HCT116 (cell line): Measurements from ENCODE around the gene SCRG1. TPM values are rescaled to one million over a fixed set of nuclear protein-coding genes. Genes with fewer than 3 reads are reported as not detected.

Experiments used
- ATAC-seq: fragments of 200-7000 bp; cut with Tn5 transposase; 2 replicates; pipeline ENCODE4 v1.9.1; 2020; ENCODE audit warnings: mild to moderate bottlenecking, moderate library complexity
- BruUV-seq: library from RNA; stranded (reverse); fragments of 400-500 nt; replicated peaks from 2 replicates; lab custom pipeline; 2021; lab: Mats Ljungman, UMichigan
- CTCF ChIA-PET: fragments of 300-600 bp; sonication (Branson Sonifier 250); formaldehyde crosslinking; loops from one replicate; lab custom pipeline; 2021; ENCODE audit warnings: antibody characterized with exemption; lab: Charles Lee
- POLR2A ChIA-PET: fragments of 300-600, 350-600 bp; sonication (Branson Sonifier 250); formaldehyde crosslinking; loops from one replicate; lab custom pipeline; 2021; ENCODE audit warnings: antibody characterized with exemption; lab: Charles Lee
- RAD21 ChIA-PET, 2 experiments: fragments of 300-600 bp; sonication (Branson Sonifier 250); formaldehyde crosslinking; loops; one replicate each; lab custom pipeline; 2023; ENCODE audit warnings: low total read pairs in 2 of 2; ENCODE audit not compliant: uncharacterized antibody in 2 of 2, unreplicated experiment in 2 of 2, low non-redundant PET in 1 of 2; lab: Charles Lee
- DNase-seq: peaks from one replicate; pipeline ENCODE4 v3.0.0-alpha.2; 2010; ENCODE audit warnings: low read depth, low spot score
- H2AFZ ChIP-seq: fragments of 200-600 bp; shearing (Covaris generic), sonication (generic); 2 replicates; pipeline ENCODE4 v1.6.1; 2017; ENCODE audit warnings: low read depth, mixed run types, mixed read lengths, antibody characterized with exemption, low read length; ENCODE audit not compliant: poor library complexity, severe bottlenecking
- H3K27ac ChIP-seq: 2 replicates; pipeline ENCODE4 v1.5.1; 2012; ENCODE audit warnings: low read depth, low read length
- H3K27me3 ChIP-seq: fragments of 200-600 bp; sonication (generic); 2 replicates; pipeline ENCODE4 v1.6.1; 2016; ENCODE audit warnings: mixed run types, low read length, mixed read lengths; ENCODE audit not compliant: insufficient read depth
- H3K36me3 ChIP-seq, 2 experiments: fragments of 200-500 bp in 1 of 2; fragments of 200-600 bp in 1 of 2; sonication (Bioruptor generic) in 1 of 2; sonication (generic) in 1 of 2; 2 replicates each; pipeline versions ENCODE4 v1.5.1 to v1.6.1; 2014 to 2016; ENCODE audit warnings: low read length in 2 of 2, inconsistent platforms in 1 of 2, mixed read lengths in 1 of 2, mixed run types in 1 of 2; ENCODE audit not compliant: insufficient read depth in 2 of 2, control insufficient read depth in 1 of 2
- H3K4me1 ChIP-seq, 2 experiments: fragments of 200-600 bp in 1 of 2; sonication (generic) in 1 of 2; 2 replicates each; pipeline versions ENCODE4 v1.5.1 to v1.6.1; 2012 to 2017; ENCODE audit warnings: low read length in 2 of 2, inconsistent platforms in 1 of 2, mild to moderate bottlenecking in 1 of 2, mixed read lengths in 1 of 2, mixed run types in 1 of 2, moderate library complexity in 1 of 2; ENCODE audit not compliant: insufficient read depth in 2 of 2, control insufficient read depth in 1 of 2
- H3K4me2 ChIP-seq: fragments of 200-600 bp; sonication (generic); 2 replicates; pipeline ENCODE4 v1.6.1; 2017; ENCODE audit warnings: mixed run types, low read length, mixed read lengths
- H3K4me3 ChIP-seq, 2 experiments: fragments of 200-600 bp in 1 of 2; sonication (generic) in 1 of 2; replicated peaks in 1 of 2; 2 replicates each; pipeline ENCODE4 v1.5.1; 2011 to 2016; ENCODE audit warnings: low read length in 2 of 2, control low read depth in 1 of 2, low read depth in 1 of 2, mild to moderate bottlenecking in 1 of 2, mixed read lengths in 1 of 2, mixed run types in 1 of 2
- H3K79me2 ChIP-seq: fragments of 200-600 bp; sonication (generic); 2 replicates; pipeline ENCODE4 v1.6.1; 2017; ENCODE audit warnings: mild to moderate bottlenecking, mixed run types, low read length, moderate library complexity, mixed read lengths; ENCODE audit not compliant: insufficient read depth
- H3K9ac ChIP-seq: fragments of 200-600 bp; sonication (generic); 2 replicates; pipeline ENCODE4 v1.6.1; 2016; ENCODE audit warnings: low read length, mixed read lengths
- H3K9me2 ChIP-seq: fragments of 200-600 bp; sonication (generic), shearing (Covaris generic); 2 replicates; pipeline ENCODE4 v1.6.1; 2017; ENCODE audit warnings: mixed run types, mild to moderate bottlenecking, moderate library complexity; ENCODE audit not compliant: insufficient read depth
- H3K9me3 ChIP-seq, 2 experiments: fragments of 200-500 bp in 1 of 2; fragments of 200-600 bp in 1 of 2; sonication (Bioruptor generic) in 1 of 2; sonication (generic) in 1 of 2; 2 replicates each; pipeline ENCODE4 v1.6.1; 2014 to 2017; ENCODE audit warnings: low read length in 2 of 2, mixed read lengths in 2 of 2, inconsistent platforms in 1 of 2, low read depth in 1 of 2, mild to moderate bottlenecking in 1 of 2, mixed run types in 1 of 2, moderate library complexity in 1 of 2; ENCODE audit not compliant: control insufficient read depth in 1 of 2, insufficient read depth in 1 of 2
- H4K20me1 ChIP-seq: fragments of 200-600 bp; sonication (generic), shearing (Covaris generic); 2 replicates; pipeline ENCODE4 v1.6.1; 2017; ENCODE audit warnings: mixed run types, mild to moderate bottlenecking, moderate library complexity; ENCODE audit not compliant: insufficient read depth
- ATF3 ChIP-seq: IDR thresholded peaks from 2 replicates; pipeline ENCODE4 v1.6.1; 2012
- CEBPB ChIP-seq: IDR thresholded peaks from 2 replicates; pipeline ENCODE4 v1.6.1; 2012; ENCODE audit warnings: low read depth
- CTCF ChIP-seq, 3 experiments: fragments of 200-600 bp in 1 of 3; sonication (generic) in 1 of 3; IDR thresholded peaks in 2 of 3; conservative IDR thresholded peaks in 1 of 3; 2 replicates each; pipeline ENCODE4 v1.5.1; 2012 to 2017; ENCODE audit warnings: low read depth in 2 of 3, low read length in 2 of 3, antibody characterized with exemption in 1 of 3, borderline replicate concordance in 1 of 3, control low read depth in 1 of 3, mild to moderate bottlenecking in 1 of 3, mixed read lengths in 1 of 3, mixed run types in 1 of 3, moderate library complexity in 1 of 3; ENCODE audit not compliant: insufficient read depth in 1 of 3
- ELF1 ChIP-seq: IDR thresholded peaks from 2 replicates; pipeline ENCODE4 v1.6.1; 2012; ENCODE audit warnings: low read depth, borderline replicate concordance
- EZH2 ChIP-seq: fragments of 200-600 bp; sonication (generic); IDR thresholded peaks from 2 replicates; pipeline ENCODE4 v1.6.1; 2017; ENCODE audit warnings: antibody characterized with exemption, mixed run types
- REST ChIP-seq: IDR thresholded peaks from 2 replicates; pipeline ENCODE4 v1.6.1; 2012; ENCODE audit warnings: low read depth
- SRF ChIP-seq: IDR thresholded peaks from 2 replicates; pipeline ENCODE4 v1.6.1; 2012; ENCODE audit warnings: low read depth
- intact Hi-C: fragments of 100-400 bp; cut with micrococcal nuclease; formaldehyde crosslinking; loops from 2 replicates; pipeline ENCODE4 v1.10.0; 2022
- total RNA-seq: library from RNA; stranded (reverse); gene quantifications from one replicate; pipeline ENCODE4 v1.2.1, GENCODE V29; 2021; ENCODE audit not compliant: unreplicated experiment
- TF ChIP-seq, protein P1 (sequence below): IDR thresholded peaks from 2 replicates; pipeline ENCODE4 v1.6.1; 2012

SCRG1 gene
- total RNA-seq, 1 experiment from 2014 or later = not detected

- CTCF ChIA-PET = no interaction called here
- no peak for DNase-seq
- TF ChIP-seq CTCF (IDR thresholded peaks at IDR 0.05 in 2 of 3, conservative IDR thresholded peaks at IDR 0.05 in 1 of 3; ENCODE audit: borderline replicate concordance in 1 of 3, insufficient read depth in 1 of 3, low read depth in 2 of 3, low read length in 2 of 3) = no peak
- 0 out of 2 replicates have a peak, but pooled peaks have one; percentile 26 for TF ChIP-seq CEBPB
- no peak for TF ChIP-seq ATF3
- TF ChIP-seq, protein P1, sequence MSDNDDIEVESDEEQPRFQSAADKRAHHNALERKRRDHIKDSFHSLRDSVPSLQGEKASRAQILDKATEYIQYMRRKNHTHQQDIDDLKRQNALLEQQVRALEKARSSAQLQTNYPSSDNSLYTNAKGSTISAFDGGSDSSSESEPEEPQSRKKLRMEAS = no peak
- TF ChIP-seq REST = no peak
- TF ChIP-seq SRF = no peak
- no peak for TF ChIP-seq ELF1
- no peak for TF ChIP-seq EZH2
- TF ChIP-seq, all 23 proteins: peak for 1
- no TSS peak for BruUV-seq
- Histone ChIP-seq H3K4me3 (no peak overlapping the region), H3K4me1 (no peaks in the 10 kb centered on the region), H3K9me2 (no peaks in the 10 kb centered on the region), H3K27ac (no peak overlapping the region), H3K9me3 (no peaks in the 10 kb centered on the region), H4K20me1 (no peaks in the 10 kb centered on the region), H2AFZ (no peak overlapping the region), H3K36me3 (no peaks in the 10 kb centered on the region), H3K79me2 (no peaks in the 10 kb centered on the region), H3K4me2 (no peak overlapping the region), H3K9ac (no peak overlapping the region), H3K27me3 (no peaks in the 10 kb centered on the region)
- no peak for ATAC-seq
- intact Hi-C loops = no loop called here
- POLR2A ChIA-PET = no interaction called here
- RAD21 ChIA-PET = no interaction called here
Observed at GRCh38 chr4:173411106-173411693, 12.3 kb upstream of the SCRG1 start.
